ENCODE data around the gene MVB12B. TPM values are rescaled to one million over a fixed set of nuclear protein-coding genes. Genes with fewer than 3 reads are reported as not detected.

The MVB12B gene
- total RNA-seq, 2 donors from 2014 or later: 9.8 to 15.8 TPM

DNA sequence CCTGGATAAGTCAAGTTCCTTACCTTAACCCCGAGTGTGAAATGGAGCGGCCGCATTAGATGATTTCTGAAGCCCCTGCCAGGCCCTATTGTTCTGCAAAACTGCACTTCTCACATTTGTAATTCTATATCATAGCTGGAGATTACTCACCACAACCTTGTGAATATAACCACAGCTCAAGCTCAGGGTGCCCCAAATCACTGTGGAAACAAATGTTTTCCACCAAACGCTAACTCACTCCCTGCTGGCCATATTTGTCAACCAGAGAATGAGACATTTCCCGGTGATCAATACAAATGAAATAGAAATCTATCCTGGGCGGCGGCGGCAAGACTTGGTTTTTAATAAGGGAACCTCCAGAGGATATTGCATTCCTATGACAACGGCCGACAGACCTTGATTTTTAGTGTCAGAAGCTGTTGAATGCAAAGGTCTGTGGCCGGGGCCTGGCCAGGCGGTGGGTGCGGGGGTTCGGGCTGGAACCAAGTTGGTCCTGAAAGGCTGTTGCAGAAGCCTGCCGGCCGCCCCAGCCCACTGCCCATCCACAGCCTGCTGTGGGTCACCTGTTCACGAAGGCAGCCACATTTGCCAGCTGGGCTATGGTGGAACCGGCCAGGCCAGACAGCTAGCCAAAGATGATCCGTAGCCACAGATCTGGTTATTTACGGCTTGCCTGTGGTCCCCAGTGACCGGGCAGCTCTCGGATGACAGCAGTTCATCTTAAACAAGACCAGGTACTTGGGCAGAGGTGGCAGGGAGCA lies 193.2 kb downstream of the MVB12B start:
- no peaks in the 10 kb centered on the region for H3K4me1 ChIP-seq
- TF ChIP-seq, protein P1, sequence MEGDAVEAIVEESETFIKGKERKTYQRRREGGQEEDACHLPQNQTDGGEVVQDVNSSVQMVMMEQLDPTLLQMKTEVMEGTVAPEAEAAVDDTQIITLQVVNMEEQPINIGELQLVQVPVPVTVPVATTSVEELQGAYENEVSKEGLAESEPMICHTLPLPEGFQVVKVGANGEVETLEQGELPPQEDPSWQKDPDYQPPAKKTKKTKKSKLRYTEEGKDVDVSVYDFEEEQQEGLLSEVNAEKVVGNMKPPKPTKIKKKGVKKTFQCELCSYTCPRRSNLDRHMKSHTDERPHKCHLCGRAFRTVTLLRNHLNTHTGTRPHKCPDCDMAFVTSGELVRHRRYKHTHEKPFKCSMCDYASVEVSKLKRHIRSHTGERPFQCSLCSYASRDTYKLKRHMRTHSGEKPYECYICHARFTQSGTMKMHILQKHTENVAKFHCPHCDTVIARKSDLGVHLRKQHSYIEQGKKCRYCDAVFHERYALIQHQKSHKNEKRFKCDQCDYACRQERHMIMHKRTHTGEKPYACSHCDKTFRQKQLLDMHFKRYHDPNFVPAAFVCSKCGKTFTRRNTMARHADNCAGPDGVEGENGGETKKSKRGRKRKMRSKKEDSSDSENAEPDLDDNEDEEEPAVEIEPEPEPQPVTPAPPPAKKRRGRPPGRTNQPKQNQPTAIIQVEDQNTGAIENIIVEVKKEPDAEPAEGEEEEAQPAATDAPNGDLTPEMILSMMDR (IDR thresholded peaks at IDR 0.05): no peak
- DNase-seq: no peak
- no peaks in the 10 kb centered on the region for H3K9me3 ChIP-seq
- no peak overlapping the region for H3K9ac ChIP-seq (ENCODE audit: low read depth in 2 of 2, low read length in 2 of 2)
- no peak overlapping the region for H3K4me3 ChIP-seq
- peaks cover 36% of the 10 kb centered on the region for H3K27me3 ChIP-seq
- no peak overlapping the region for H3K27ac ChIP-seq
- intact Hi-C loops (cut with DNase I): no loop called here
- H3K36me3 ChIP-seq: no peaks in the 10 kb centered on the region

DNA sequence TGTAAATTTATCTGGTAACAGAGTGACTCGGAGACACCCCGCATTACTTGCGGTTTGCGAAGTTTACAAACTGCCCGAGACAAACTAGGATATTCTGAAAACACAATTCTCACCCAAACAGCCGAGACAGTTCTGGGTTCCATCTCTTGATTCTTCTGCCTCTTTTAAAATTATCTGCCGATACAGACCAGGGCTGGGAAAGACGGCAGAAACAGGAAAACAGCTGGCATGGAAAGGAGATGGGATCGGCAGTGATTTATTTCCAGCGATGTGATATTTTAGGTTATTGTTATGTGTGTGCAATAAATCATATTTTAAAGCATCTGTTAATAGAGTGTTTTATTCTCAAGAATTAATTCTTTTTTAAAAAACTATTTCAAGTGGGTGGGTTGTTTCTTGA lies 193.8 kb downstream of the MVB12B start:
- no peak for DNase-seq
- Histone ChIP-seq H3K27ac (no peak overlapping the region), H3K36me3 (no peaks in the 10 kb centered on the region), H3K27me3 (peaks cover 30% of the 10 kb centered on the region), H3K9me3 (no peaks in the 10 kb centered on the region), H3K4me1 (no peaks in the 10 kb centered on the region), H3K4me3 (no peak overlapping the region), H3K9ac (ENCODE audit: low read depth in 2 of 2, low read length in 2 of 2) (no peak overlapping the region)
- intact Hi-C loops (cut with DNase I): no loop called here
- TF ChIP-seq, protein P1 (IDR thresholded peaks at IDR 0.05): no peak

DNA sequence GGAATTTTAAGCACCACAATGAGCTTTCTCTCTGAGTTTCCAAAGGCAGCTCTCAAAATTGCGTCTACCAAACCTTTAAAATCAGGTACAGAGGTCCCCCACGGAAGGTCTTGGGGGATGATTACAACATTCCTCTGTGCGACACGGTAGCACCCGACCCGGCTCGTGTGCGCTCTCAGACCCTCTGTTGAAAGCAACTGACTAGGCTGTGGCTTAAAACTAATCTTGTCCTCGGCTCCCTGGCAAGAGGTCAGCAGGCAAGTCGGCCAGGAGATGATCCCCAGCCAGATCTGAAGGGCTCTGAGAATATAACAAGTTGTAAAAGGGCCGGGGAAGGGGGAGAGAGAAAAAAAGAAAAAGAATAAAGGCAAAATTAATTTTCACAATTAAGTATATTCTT lies 194.5 kb downstream of the MVB12B start:
- H3K9me3 ChIP-seq: no peaks in the 10 kb centered on the region
- peaks cover 27% of the 10 kb centered on the region for H3K27me3 ChIP-seq
- H3K9ac ChIP-seq (ENCODE audit: low read depth in 2 of 2, low read length in 2 of 2): no peak overlapping the region
- no peaks in the 10 kb centered on the region for H3K4me1 ChIP-seq
- H3K4me3 ChIP-seq: no peak overlapping the region
- H3K36me3 ChIP-seq: no peaks in the 10 kb centered on the region
- TF ChIP-seq, protein P1 (IDR thresholded peaks at IDR 0.05): no peak
- intact Hi-C loops (cut with DNase I): no loop called here
- no peak overlapping the region for H3K27ac ChIP-seq
- no peak for DNase-seq

DNA sequence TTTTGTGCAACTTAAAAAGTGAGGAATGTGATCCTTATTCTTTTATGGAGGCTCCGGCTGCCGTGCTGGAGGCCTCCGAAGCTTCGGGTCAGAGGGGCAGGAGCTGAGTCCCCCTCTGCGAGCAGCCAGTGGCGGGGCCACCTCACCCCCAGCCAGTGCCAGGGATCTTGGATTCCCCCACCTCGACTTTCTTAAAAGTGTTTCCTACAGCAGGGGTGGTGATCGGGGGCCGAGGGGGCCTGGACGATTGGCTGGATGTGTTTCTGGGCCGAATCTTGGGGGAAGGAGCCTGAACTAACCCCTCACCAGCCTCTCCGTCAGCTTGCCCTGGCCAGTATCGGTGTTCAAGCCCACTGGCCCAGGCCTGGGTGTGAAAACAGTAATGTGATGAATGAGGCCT lies 194.9 kb downstream of the MVB12B start:
- intact Hi-C loops (cut with DNase I): no loop called here
- H3K27me3 ChIP-seq: peaks cover 24% of the 10 kb centered on the region
- H3K9ac ChIP-seq (ENCODE audit: low read depth in 2 of 2, low read length in 2 of 2): no peak overlapping the region
- H3K27ac ChIP-seq: no peak overlapping the region
- H3K4me1 ChIP-seq: no peaks in the 10 kb centered on the region
- no peaks in the 10 kb centered on the region for H3K36me3 ChIP-seq
- TF ChIP-seq, protein P1 (IDR thresholded peaks at IDR 0.05): no peak
- H3K9me3 ChIP-seq: no peaks in the 10 kb centered on the region
- H3K4me3 ChIP-seq: no peak overlapping the region
- no peak for DNase-seq

DNA sequence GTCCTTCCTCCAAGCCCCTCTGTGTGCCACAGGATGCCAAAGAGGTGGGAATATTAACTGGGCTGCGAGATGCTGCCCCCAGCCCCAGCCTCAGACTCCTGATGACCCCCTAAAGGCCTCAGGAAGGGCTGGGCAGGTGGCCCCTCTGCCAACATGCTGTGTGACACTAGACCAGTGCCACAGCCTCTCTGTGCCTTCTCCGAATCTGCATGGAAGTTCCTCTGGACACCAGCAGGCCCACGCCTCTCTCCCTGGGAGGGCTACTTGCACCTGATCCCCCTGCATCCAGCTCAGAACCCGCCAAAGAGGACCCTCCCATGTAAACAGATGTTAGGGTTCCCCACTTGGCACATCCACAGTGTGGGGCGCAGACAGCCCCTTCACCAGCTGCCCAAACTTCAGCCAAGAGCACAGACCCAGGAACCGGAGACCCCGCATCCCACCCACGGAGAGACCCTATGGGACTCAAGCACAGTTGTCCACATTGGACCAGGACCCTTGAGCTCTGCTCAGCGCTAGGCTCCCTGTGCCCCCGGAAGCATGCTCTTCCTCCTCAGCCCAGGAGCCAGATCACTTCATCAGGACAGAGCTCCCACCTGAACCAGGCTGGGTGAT lies 195.5 kb downstream of the MVB12B start:
- TF ChIP-seq, protein P1 (IDR thresholded peaks at IDR 0.05): no peak
- H3K9me3 ChIP-seq: no peaks in the 10 kb centered on the region
- H3K27ac ChIP-seq: no peak overlapping the region
- no peaks in the 10 kb centered on the region for H3K36me3 ChIP-seq
- intact Hi-C loops (cut with DNase I): no loop called here
- no peaks in the 10 kb centered on the region for H3K4me1 ChIP-seq
- H3K27me3 ChIP-seq: peaks cover 19% of the 10 kb centered on the region
- DNase-seq: no peak
- H3K9ac ChIP-seq (ENCODE audit: low read depth in 2 of 2, low read length in 2 of 2): no peak overlapping the region
- H3K4me3 ChIP-seq: no peak overlapping the region
